NCI-H526 treated with DMSO at 0.1 percent for 48 hours (cell line): ENCODE results near the gene DHCR7.

ENCODE experiments used
- DNase-seq: peaks from one replicate; lab custom pipeline; 2025; lab: John Stamatoyannopoulos, UW

DHCR7 gene, protein sequence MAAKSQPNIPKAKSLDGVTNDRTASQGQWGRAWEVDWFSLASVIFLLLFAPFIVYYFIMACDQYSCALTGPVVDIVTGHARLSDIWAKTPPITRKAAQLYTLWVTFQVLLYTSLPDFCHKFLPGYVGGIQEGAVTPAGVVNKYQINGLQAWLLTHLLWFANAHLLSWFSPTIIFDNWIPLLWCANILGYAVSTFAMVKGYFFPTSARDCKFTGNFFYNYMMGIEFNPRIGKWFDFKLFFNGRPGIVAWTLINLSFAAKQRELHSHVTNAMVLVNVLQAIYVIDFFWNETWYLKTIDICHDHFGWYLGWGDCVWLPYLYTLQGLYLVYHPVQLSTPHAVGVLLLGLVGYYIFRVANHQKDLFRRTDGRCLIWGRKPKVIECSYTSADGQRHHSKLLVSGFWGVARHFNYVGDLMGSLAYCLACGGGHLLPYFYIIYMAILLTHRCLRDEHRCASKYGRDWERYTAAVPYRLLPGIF

DNA sequence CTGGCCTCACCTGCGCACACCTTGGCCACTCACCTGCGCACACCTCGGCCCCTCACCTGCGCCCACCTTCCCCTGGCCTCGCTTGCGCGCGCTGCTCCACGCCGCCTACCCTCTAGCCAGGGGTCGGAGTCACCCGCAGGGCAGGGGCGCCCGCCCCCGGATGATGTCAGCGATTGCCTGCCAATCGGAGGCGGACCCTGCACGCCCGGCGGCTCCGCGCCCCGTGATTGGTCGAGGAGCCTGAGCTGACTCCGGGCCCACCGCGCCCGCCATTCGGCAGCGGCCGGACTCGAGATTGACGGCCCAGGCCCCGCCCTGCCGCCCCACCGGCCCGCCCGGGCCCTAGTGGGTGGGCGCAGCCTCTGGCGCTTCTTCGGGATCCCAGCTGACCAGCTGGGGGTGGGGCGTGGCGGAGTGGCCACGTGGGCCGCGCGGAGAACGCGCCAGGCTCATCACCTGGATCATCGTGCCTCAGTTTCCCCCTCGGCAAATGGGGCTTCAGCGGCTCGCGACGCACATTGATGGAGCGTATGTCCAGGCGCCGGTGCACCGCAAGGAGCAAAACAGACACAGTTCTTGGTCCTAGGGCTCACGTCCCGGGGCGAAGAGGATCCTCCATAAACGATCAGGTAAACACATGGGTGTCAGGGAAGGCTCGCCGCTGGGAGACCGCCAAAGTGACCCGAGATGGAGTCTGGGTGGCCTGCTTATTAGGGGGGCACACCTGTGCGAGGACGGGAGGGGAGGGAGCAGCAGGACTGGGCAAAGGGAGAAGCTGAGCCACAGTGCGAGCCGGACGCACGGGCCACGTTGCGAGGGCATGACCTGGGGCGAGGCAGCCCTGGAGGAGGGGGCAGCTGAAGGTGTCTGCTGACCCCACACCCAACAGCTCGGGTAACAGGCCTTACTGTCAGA, at the start of gene DHCR7:
DHCR7 (minus strand) TSS at position 137 of the 915 bp plus-strand sequence. CDS start 3,441 bp downstream, outside the sequence.
- peak; percentile 94 for DNase-seq

DNA sequence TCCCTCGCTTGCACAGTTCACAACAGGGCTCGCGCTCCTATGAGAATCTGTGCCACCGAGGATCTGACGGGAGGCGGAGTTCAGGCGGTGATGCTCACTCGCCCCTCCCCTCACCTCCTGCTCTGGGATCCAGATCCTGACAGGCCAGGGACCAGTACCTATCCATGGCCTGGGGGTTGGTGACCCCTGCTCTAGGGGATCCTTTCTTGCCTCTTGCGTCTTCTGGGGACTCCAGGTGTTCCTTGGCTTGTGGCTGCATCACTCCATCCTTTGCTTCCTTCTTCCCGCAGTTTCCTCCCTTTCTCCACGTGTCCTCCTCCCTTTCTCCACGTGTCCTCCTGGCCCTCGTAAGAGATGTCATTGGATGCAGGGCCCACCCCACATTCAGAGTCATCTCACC, 48.2 kb upstream of the DHCR7 start:
- no peak for DNase-seq

DNA sequence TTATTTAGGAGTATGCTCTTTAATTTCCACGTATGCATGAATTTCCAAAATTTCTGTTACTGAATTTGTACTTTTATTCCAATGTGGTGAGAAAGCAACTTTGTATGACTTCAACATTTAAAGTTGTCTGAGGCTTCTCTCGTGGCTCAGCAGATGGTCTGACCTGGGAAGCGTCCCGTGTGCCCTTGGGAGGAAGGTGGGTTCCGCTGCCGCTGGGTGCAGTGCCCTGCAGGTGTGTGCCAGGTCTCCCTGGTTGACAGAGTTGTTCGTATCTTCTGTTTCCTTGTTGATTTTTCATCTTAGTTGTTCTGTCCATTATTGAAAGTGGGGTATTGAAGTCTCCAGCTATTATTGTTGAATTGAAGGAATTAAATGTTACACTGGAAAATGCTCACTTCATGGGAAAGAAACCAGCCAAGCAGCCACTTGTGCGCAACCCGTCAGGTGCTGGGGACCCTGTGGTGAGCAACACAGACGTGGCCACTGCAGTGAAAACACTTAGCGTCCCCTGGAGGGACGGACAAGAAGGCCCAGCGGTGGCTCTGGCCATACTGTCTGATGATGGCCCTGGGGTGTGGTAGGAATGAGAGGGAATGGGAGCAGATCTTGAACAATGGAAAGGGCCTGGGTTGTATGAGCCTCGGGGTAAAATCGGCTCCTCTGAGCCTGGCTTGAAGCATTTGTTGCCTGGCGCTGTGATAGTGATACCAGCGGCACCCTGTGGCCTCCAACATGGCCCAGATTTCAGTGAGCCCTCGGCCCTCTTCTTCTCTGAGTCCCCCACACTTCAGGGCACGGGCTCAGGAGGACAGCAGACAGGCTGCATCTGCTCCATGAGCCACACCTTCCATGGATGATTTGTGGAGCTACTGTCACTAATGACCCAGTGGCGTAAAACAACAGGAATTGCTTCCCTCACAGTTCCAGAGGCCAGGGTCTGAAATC, 47.4 kb upstream of the DHCR7 start:
- DNase-seq = no peak

GRCh38 chr11:71491940-71492339, 43.7 kb upstream of the DHCR7 start:
- DNase-seq = no peak

GRCh38 chr11:71491531-71491930, 43.3 kb upstream of the DHCR7 start:
- no peak for DNase-seq

DNA sequence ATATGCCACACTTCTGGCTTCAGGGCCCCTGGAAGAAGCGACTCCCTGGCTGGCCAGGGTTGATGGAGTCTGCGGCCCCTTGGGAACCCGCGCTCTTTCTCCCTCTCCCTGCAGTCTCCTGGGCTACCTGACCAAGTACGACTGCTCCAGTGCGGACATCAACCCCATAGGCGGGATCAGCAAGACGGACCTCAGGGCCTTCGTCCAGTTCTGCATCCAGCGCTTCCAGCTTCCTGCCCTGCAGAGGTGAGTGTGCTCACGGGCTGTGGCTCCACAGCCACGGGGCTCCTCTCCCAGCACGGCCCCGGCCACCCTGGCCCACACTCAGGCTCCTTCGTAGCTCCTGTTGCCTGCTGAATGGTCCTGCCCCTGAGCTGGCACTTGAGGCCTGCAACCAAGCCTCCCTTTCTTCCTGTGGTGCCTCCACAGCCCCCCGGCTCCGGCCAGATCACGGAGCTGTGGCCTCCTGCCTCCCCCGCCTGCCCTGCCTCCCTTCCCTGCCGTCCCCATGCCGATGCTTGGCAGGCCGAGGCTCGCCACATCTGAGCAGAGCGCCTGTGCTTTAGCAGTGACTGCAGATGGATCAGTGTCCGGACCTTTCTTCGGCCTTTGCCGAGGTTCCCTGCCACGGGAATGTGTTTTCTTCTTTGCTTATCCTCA, 42.7 kb upstream of the DHCR7 start:
- no peak for DNase-seq

DNA sequence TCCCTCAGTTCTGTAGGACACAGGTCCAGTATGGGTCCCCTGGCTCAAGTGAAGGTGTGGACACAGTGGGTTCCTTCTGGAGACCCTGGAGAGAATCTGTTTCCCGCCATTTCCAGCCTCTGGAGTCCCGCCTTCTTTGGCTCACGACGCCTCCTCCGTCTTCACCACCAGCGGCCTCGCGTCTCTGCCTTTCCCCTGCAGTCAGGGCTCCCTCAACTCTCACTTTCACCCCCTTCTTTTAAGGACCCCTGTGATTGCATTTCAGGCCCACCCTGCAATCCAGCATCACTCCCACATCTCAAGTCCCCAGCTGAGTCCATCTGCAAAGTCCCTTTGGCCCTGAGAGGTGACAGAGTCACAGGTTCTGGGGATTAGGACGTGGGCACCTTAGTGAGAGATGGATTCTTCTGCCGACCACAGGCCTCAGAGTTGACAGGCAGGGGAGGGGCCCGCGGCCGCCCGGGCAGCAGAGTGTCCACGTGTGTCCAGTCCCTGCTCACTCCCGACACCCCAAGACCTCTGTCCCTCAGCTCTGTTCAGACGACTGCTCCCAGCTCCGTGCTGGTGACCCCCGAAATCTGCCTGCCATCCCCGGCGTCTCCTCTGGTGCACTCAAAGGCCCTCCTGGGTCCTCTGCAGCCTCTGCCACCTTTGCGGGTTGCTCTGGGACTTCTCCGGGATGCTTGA, 42.0 kb upstream of the DHCR7 start:
- DNase-seq = no peak

DNA sequence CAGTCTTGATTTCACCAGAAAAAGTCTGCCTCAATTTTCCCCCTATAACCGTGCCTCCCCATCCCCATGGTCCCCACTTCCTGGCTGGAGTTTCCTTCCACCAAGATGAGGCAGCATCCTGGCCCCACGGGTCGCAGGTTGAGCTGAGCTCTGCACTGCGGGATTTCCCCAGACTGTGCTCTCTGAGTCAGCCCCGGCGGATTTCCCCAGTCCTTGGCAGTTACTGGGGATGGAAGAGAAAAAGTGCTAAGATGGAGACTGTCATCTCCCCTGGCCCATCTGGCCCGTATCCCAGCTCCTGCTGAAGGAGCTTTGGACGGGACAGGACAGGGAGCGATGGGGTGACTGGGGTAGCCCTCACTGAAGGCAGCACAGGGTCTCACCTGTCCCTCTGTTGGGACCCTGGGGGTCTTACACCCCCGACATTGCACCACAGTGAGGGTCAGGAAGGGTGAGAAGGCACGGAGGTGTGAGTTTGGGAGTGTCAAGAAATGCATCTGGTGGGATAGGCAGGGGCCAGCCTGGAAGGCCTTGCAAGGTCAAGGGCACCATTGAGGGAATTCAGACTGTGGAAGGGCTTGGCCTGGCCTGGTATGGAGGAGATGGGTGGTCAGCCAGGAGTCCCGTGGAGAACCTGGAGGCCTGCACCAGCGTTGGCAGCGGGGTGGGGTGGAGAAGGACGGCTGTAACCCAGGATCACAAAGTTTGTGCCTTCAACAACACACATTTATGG, 41.3 kb upstream of the DHCR7 start:
- no peak for DNase-seq

DNA sequence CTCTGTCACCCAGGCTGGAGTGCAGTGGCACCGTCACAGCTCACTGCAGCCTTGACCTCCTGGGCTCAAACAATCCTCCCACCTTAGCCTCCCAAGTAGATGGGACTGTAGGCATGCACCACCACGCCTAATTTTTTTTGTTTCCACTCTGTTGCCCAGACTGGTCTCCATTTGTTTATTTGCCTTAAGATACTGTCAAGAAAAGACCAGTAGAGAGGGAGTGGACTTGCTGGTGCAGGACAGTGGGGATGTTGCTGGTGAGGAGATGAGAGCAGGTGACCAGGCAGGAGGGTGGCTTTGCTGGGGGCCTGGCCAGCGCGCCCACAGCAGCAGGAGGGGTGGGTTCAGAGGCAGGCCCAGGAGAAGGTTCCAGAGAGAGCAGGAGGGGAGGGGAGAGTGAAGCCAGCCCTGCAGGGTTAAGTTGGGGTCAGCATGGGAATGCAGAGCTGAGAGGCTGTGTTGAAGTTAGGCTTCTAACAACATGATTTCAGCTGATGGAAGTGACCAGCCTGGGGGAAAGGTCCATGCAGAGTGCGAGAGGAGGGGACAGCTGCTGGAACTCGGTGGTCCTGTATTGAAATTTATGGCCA, 40.6 kb upstream of the DHCR7 start:
- DNase-seq = no peak

GRCh38 chr11:71486320-71486719, 38.1 kb upstream of the DHCR7 start:
- DNase-seq = no peak

GRCh38 chr11:71485466-71485865, 37.3 kb upstream of the DHCR7 start:
- no peak for DNase-seq

DNA sequence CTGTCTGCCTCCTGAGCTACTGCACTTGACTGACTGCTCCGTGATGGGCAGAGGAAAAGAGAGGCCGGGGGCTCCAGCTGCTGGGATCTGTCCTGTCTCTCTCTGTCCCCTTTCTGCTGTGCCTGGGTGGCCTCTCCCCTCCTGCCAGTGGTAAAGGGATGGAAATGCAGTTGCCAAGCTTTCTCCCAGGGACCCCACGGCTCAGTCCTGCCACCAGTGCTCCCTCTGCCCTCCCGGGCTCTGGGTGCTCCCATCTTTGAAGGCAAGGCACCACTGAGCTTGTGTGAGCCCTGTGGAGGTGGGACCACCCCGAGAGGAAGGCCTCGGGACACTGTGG, 36.8 kb upstream of the DHCR7 start:
- no peak for DNase-seq

DNA sequence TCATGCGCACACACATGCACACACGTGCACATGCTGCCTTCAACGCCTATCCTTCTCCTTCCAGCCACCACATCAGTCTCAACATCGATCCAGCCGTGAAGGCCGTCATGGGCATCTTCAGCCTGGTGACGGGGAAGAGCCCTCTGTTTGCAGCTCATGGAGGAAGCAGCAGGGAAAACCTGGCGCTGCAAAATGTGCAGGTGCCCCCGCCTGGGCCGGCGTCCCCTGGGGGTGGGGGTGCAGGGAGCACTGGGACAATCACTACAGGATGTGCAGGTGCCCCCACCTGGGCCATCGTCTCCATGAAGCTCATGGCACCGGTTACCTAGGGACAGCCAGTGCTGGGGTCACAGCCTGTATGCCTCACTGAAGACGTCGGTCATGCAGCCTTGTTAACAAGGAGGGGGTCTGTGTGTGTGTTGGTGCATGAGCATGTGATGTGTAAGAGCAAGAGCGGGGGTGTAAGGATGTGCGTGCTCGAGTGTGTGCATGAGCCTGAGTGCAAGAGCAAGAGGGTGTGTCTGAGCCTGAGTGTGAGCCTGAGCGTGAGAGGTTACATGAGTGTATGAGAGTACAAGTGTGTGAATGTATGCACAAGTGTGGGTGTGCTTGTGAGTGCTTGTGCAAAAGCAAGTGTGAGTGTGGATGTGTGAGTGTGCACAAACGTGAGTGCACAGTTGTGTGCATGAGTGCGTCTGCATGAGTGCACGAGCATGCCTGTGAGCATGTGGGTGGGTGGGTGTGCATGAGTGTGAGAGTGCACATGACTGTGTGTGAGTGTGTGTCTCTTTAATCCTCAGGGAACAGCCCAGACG, 36.3 kb upstream of the DHCR7 start:
- no peak for DNase-seq

DNA sequence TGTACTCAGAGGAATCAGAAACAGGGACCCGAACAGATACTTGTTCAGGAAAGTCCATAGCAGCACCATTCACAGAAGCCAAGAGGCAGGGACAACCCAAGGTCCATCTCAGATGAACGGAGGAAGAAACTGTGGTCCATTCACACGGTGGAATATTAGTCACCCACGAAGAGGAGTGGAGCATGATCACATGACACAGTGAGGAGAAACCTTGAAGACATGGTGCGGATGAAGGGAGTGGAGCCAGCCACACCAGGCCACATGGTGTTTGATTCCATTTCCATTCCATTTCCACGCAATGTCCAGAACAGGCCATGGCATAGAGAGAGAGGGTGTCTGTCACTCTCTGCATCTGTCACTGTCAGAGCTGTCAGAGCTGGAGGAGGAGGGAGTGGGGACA, 35.5 kb upstream of the DHCR7 start:
- no peak for DNase-seq

DNA sequence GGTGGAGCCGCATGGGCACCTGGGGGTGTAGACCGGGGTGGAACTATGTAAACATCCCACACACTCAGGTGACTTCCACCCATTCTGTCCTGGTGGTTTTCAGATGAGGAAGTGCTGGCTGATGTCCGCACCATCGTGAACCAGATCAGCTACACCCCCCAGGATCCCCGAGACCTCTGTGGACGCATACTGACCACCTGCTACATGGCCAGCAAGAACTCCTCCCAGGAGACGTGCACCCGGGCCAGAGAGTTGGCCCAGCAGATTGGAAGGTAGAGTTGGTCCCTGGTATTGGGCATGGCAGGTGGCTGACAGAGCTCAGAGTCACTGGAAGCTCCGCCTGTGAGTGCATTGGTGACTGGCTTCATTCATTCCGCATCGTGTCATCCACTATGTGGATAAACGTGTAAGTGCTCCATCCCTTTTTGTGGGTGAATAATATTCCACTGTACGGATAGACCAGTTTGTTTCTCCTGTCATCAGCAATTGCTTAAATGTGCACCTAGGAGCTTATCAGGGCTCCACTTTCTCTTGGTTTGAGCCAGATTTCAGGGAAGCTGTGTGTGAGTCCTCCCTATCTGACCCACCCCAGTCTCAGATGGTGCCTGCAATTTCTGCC, 34.7 kb upstream of the DHCR7 start:
- no peak for DNase-seq

DNA sequence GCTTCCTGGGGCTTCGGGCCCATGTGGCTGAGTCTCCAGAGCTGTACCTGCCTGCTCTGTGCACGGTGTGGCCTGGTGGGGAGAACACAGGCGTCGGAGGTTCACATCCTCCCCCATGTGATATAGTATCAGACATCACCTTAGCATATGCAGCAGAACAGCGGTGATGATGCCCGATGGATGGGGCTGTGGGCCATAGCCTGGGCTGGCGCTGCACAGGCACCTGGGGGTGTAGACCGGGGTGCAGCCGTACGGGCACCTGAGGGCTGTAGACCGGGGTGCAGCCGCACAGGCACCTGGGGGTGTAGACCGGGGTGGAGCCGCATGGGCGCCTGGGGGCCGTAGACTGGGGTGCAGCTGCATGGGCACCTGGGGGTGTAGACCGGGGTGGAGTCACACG, 34.0 kb upstream of the DHCR7 start:
- DNase-seq = no peak

GRCh38 chr11:71481101-71481960, 33.1 kb upstream of the DHCR7 start:
- DNase-seq = no peak

DNA sequence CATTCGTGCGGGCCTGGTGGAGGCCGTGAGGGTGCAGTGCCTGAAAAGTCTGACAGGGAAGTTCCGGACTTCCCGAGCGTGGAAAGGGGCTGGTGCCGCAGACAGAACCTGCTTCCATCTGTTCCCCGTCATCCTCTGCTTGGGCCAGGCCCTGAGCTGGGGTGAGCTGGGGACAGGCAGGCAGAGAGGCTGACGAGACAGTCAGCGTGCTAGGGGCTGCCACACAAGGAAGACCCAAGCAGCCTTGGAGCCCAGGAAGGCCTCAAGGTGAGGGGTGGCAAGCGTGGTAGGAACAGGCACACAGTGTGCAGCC, 30.3 kb upstream of the DHCR7 start:
- DNase-seq = no peak
